Endometrial microvascular endothelial cells (primary cell): ENCODE data around the gene QSOX2. TPM values are rescaled to one million over a fixed set of nuclear protein-coding genes. Genes with fewer than 3 reads are reported as not detected.

Experiments
- in situ Hi-C: cut with HindIII; loops from 2 replicates; pipeline ENCODE4 v1.10.0; 2017; ENCODE audit warnings: low sequenced_read_pairs, low pct_unique_long_range_greater_than_20kb; ENCODE audit errors: inconsistent ontology term
- total RNA-seq: library from RNA; depleted of rRNA; stranded (reverse); fragments of >200 nt; gene quantifications from one replicate; pipeline ENCODE4 v1.2.3, GENCODE V29; 2015; ENCODE audit errors: inconsistent ontology term

The QSOX2 gene
- total RNA-seq, 1 donor from 2014 or later: 21.7 TPM

DNA sequence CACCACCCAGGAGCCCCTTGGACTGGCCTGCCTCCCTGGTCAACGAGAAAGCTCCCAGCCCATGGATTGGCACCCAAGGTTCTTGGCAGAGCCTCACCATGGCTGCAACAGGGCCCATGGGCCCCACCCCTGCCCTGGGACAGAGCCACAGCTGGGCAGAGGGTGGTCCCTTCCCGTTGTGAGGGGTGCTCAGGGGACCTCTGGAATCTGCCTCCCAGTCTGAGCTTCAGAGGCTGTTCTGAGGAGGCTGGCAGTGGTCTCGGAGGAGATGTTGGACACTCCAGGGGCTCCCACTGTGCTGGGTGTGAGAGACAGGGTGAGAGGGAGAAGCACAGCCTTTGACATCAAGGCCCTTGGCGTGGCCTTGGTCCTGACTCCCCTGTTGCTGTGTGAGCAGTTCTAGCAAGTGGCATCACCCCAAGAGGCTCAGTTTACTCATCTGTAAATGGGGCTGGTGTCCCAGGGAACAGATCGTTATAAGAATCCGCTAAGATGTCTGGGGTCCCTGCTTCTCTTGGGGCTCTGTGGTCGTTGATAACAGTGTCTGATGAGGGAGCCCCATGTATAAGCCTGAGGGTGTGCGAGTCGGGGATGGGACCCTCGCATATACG is 73.7 kb downstream of the QSOX2 start:
- in situ Hi-C loops: no loop called here

DNA sequence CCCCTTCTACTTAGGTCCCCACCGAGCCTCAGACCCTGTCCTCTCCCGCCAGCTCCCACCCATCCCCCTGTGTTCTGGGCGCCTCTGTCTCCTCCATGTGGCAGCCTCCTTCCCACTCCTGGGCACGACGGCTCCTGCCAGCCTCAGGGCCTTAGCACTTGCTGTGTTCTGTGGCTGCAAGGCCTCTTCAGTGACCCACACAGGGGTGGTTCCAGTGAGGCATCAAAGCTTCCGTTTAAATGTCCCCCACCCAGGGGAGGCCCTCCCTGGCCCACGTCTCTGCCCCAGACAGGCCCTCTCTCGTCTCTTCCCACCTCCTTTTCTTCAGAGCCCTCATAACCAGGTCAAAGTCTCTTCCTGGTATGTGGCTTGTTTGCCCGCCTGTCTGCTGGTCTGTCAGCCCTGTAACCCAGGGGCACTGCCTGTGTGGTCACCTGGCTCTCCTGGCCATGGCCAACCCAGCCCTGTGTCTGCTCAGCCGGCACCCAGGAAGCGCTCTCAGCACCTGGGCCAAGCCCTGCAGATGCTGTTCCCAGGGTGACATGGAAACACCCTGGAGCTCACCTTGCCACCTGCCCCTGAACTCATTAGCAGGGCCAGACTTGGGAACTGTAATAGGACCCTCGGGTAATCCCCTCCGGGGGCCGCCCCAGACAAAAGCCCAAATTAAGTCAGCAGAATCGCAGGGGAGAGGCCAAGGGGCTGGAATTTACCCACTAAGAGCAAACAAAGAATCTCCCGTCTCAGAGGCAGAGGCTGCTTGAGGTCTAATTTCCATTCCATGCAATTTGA is 74.4 kb downstream of the QSOX2 start:
- in situ Hi-C loops: no loop called here

DNA sequence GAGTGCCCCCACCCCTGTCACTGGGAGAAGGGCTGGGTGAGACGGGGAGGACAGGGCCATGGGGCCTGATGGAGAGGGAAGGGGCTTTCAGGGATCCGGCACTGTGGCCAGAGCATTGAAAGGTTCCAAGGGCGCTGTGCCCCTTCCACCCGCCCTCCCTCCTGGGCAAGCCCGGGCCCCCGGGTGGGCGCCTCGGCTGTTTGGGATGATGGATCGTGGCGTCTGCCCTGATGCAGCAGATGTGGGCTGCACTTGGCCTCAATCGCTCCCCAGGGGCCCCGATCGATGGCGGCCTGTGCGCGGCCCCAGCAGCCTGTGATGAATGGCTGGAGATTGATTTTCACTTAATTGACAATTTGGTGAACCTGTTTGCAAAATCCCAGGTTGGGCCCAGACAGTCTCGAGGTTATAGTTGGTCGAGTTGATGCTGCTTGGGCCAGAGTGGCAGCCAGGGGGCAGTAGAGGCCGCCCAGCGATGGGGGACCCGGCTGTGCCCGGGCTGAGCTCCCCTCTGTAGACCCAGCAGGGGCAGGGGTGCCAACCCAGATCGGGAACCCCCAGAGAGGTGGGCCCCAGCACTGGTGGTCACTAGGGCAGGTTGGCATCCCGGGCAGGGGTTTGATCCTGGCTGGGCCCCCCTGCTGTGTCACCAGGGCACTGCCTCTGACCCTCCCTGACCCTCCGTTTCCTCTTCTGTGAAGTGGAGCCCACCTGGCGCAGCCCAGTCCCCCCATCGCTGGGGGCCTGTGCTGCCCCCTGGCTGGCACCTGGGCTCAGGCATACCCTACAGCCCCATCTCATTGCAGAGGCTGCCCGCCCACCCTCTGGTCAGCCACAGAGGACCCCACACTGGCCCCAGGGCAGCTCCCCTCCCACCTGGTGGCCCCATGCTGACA is 75.4 kb downstream of the QSOX2 start:
- in situ Hi-C loops: no loop called here

DNA sequence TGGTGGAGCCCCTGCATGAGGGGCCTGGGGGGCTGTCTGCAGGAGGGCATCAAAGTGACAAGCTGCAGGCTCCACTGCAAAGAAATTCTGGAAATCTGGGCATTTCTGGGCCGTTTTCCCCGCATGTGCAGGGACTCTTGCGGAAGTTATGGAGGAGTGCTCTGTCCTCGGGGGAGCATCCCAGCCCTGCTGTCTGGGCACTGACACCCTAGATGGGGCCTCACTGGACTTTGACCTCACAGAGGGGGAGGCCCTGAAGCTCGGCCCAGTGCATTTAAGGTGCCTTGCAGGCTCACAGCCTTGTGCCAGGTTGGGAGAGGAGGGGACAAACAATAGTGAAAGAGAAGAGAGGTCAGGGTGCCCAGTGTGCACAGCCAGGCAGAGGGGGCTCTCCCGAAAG is 76.1 kb downstream of the QSOX2 start:
- in situ Hi-C loops: no loop called here

DNA sequence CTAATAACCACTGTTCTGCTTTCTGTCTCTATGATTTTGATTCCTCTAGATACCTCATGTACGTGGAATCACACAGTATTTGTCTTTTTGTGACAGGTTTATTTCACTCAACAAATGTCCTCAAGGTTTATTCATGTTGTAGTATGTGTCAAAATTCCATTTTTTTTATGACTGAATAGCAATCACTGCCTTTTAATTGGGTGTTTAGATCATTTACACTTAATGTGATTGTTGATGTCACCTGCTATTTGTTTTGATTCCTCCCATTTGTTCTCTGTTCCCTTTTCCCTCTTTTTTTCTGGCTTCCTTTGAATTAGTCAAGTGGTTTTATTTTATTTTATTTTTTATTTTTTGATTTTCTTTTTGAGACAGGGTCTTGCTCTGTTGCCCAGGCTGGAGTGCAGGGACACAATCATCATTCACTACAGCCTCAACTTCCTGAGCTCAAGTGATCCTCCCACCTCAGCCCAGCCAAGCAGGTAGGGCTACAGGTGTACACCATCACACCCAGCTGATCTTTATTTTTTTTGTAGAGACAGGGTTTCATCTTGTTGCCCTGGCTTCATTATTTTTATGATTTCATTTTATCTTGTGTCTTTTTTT is 82.3 kb downstream of the QSOX2 start:
- in situ Hi-C loops: no loop called here

DNA sequence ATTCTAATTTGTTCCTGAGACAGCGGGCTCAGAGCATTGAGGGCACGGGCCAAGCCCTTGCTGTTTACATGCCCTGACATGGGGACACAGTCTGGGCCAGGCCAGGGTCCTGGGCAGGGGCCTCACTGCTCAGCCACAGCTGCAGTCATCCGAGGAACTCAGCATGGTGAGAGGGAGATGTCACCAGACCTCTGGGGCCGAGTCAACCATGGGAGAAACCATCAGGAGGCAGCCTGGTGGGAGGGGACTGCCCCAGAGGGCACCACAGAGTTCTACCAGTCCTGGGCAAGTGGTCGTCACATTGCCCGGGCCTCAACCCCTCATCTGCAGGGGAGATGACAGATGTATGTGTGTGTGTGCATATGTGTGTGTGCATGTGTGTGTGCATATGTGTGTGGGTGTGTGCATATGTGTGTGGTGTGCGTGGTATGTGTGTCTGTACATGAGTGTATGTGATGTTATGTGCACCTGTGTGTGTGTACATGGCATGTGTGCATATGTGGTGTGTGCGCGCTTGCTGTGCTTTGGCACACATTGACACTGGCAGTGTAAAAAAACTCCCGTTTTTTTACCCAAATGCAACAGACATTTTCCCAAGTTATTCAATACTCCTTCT is 84.5 kb downstream of the QSOX2 start:
- in situ Hi-C loops: no loop called here

DNA sequence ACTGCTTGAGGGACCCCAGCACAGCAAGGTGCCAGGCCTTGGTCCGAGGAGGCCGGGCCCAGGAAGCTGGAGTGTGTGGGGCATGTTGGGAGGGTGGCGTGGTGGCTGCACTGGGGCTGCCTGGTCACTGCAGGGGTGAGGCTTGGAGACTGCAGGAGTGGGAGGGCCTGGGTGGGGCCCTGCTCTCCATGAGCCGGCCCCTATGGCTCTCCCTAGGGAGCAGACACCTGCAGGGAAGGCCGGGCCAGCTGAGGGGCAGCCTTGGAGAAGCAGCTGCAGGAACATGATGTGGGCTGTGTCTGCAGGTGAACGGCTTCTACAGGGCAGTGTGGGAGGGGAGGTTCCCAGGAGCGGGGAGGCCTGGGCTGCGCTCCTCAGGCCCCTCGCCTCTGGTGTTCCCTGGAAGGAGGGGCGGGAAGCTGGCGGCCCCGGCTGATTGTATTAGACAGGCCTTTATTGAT is 85.2 kb downstream of the QSOX2 start:
- in situ Hi-C loops: no loop called here

DNA sequence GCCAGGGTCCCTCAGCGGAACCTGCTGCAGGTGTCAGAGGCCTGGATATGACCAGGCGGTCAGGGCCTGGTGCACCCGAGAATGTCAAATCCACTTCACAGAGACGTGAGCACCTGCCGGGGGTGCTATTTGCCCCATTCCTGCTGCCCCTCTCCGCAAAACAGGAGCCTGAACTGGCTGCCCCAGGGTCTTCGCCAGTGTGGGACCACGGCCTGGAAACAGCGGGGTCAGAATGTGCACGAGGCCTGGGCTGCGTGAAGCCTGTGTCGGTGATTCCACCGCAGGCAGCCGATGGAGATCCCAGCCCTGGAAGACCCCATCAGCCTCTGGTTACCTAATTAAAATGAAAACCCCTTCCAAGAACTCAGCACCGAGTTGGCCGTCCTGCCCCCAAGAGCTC is 85.8 kb downstream of the QSOX2 start:
- in situ Hi-C loops: no loop called here

DNA sequence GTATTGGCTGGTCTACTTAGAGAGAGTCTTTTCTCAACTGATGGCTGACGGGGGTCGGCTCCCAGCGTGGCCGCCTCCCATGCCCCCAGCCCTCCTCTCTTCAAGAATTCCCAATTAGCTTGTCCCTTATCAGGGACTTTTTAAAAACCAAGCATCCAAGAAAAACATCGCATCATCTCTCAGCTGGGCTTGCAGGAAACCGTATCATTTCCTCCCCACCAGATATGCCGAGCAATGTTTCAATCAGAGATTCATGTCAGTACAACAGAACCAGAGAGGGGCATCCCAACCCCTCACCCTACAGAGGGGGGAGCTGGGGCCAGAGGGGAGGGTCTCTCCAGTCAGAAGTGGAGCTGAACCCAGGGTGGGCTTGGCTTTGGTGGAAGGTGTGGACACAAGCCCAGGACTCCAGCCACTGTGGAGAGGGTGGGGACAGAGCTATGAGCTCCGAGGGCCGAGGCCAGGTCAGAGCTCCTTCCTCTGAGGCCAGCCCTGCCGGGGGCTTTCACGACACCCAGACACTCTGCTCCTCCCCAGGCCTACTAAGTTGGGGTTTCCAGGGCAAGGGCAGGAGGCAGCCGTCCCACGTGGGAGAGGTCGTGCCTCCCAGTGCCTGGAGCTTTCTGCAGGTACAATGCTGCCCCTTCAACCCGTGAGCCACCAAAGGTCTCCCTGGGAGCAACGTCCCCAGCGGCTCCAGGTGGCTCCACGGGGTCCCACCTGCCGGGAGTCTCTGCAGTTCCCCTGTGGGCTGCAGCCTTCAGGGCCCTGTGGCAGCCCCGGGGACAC is 87.9 kb downstream of the QSOX2 start:
- in situ Hi-C loops: no loop called here

Other genes with a start within 250 kb of the QSOX2 start
- gene NACC2, start 150.5 kb downstream of the QSOX2 start, total RNA-seq: 21.9 TPM
- gene TMEM250, start 126.9 kb downstream of the QSOX2 start, total RNA-seq: 49.3 TPM
- gene LHX3, start 40.7 kb downstream of the QSOX2 start, total RNA-seq: not detected
- not detected for gene CCDC187, start 58.3 kb upstream of the QSOX2 start, total RNA-seq
- 20.2 TPM for gene GPSM1, start 81.7 kb upstream of the QSOX2 start, total RNA-seq
- gene DNLZ, start 117.9 kb upstream of the QSOX2 start, total RNA-seq: 40.5 TPM
- gene CARD9, start 127.9 kb upstream of the QSOX2 start, total RNA-seq: 0.56 TPM
- gene SNAPC4, start 154.4 kb upstream of the QSOX2 start, total RNA-seq: 6.8 TPM
- gene ENTR1, start 164.8 kb upstream of the QSOX2 start, total RNA-seq: 55.2 TPM
- 57.7 TPM for gene PMPCA, start 164.8 kb upstream of the QSOX2 start, total RNA-seq
- 12.0 TPM for gene INPP5E, start 194.0 kb upstream of the QSOX2 start, total RNA-seq
- 43.3 TPM for gene SEC16A, start 237.2 kb upstream of the QSOX2 start, total RNA-seq